ENCODE measurements around the gene SFMBT2. TPM values are rescaled to one million over a fixed set of nuclear protein-coding genes. Genes with fewer than 3 reads are reported as not detected.
"Not testable (repeated sequence)": the region's sequence is repeated elsewhere in the genome, so short reads cannot be mapped to it uniquely, and the experiment has no call there.

Gene SFMBT2
- total and polyA plus RNA-seq, 2 of the 13 experiments (the other 11 are each of a cell fraction or from before 2014, with no cell fraction given): 0.01 to 0.02 TPM

- H2AFZ ChIP-seq (ENCODE audit: low read length); H3K4me3 ChIP-seq (replicated peaks in 1 of 3; ENCODE audit: insufficient read depth in 1 of 3, low read depth in 2 of 3, low read length in 3 of 3); DNase-seq (ENCODE audit: low spot score); H3K79me2 ChIP-seq (ENCODE audit: insufficient read depth, low read length); BruUV-seq (replicated peaks); intact Hi-C loops (cut with micrococcal nuclease; ENCODE audit: unreplicated experiment); H3K4me1 ChIP-seq (ENCODE audit: insufficient read depth, low read length); in situ Hi-C loops (cut with HindIII; ENCODE audit: extremely low pct_ligation_motif_present, low pct_unique_long_range_greater_than_20kb); H4K20me1 ChIP-seq (ENCODE audit: insufficient read depth, low read length); H3K4me2 ChIP-seq (ENCODE audit: low read depth, low read length); H3K36me3 ChIP-seq (replicated peaks in 1 of 2; ENCODE audit: control insufficient read depth in 1 of 2, insufficient read depth in 2 of 2, low read length in 2 of 2); FAIRE-seq; H3K27ac ChIP-seq (ENCODE audit: extremely low read length, insufficient read depth, low read length); ATAC-seq; H3K9ac ChIP-seq (ENCODE audit: insufficient read depth, low read depth, low read length); POLR2A ChIA-PET; CTCF ChIA-PET (ENCODE audit: low intra/inter-chr PET ratio, low total read pairs); H3K9me3 ChIP-seq (ENCODE audit: low read length): not testable (repeated sequence)
- peaks cover 0 to 11% of the 10 kb centered on the region in 2 experiments; a peak in 1 of 5 replicates for H3K27me3 ChIP-seq (ENCODE audit: control insufficient read depth in 1 of 2, insufficient read depth in 2 of 2, low read length in 2 of 2)
- 21% methylated on average over 7 of the region's 7 CpGs for WGBS (ENCODE audit: low lambda C conversion rate)
Observed at GRCh38 chr10:7299601-7300325, 111.1 kb downstream of the SFMBT2 start.

- ChIA-PET POLR2A (no interaction called here), CTCF (ENCODE audit: low intra/inter-chr PET ratio, low total read pairs) (no interaction called here)
- Histone ChIP-seq H2AFZ (ENCODE audit: low read length) (no peak overlapping the region), H3K9ac (ENCODE audit: insufficient read depth, low read depth, low read length) (no peak overlapping the region), H3K9me3 (ENCODE audit: low read length) (no peaks in the 10 kb centered on the region), H3K4me1 (ENCODE audit: insufficient read depth, low read length) (no peaks in the 10 kb centered on the region), H3K27ac (ENCODE audit: extremely low read length, insufficient read depth, low read length) (no peak overlapping the region), H3K27me3 (ENCODE audit: control insufficient read depth in 1 of 2, insufficient read depth in 2 of 2, low read length in 2 of 2) (peaks cover 0 to 11% of the 10 kb centered on the region in 2 experiments; a peak in 1 of 5 replicates), H3K79me2 (ENCODE audit: insufficient read depth, low read length) (no peaks in the 10 kb centered on the region), H4K20me1 (ENCODE audit: insufficient read depth, low read length) (no peaks in the 10 kb centered on the region), H3K4me3 (replicated peaks in 1 of 3; ENCODE audit: insufficient read depth in 1 of 3, low read depth in 2 of 3, low read length in 3 of 3) (no peak overlapping the region), H3K36me3 (replicated peaks in 1 of 2; ENCODE audit: control insufficient read depth in 1 of 2, insufficient read depth in 2 of 2, low read length in 2 of 2) (no peaks in the 10 kb centered on the region), H3K4me2 (ENCODE audit: low read depth, low read length) (no peak overlapping the region)
- BruUV-seq (replicated peaks): no TSS peak
- intact Hi-C loops (cut with micrococcal nuclease; ENCODE audit: unreplicated experiment): no loop called here
- ATAC-seq (no peak), FAIRE-seq (no peak), DNase-seq (ENCODE audit: low spot score) (no peak)
- 46% methylated on average over 6 of the region's 7 CpGs for WGBS (ENCODE audit: low lambda C conversion rate)
- in situ Hi-C loops (cut with HindIII; ENCODE audit: extremely low pct_ligation_motif_present, low pct_unique_long_range_greater_than_20kb): no loop called here
- TF ChIP-seq PRDM15 (CRISPR knock-in tag; IDR thresholded peaks at IDR 0.05) (no peak), SP140L (CRISPR knock-in tag; IDR thresholded peaks at IDR 0.05; ENCODE audit: borderline replicate concordance) (no peak), HNF4G (IDR thresholded peaks at IDR 0.05; ENCODE audit: borderline replicate concordance, low read depth, low read length) (no peak), HNF4G (CRISPR knock-in tag; IDR thresholded peaks at IDR 0.05; ENCODE audit: borderline replicate concordance, low read depth) (no peak), ZFP36L2 (CRISPR knock-in tag; IDR thresholded peaks at IDR 0.05) (no peak), HDAC2 (CRISPR knock-in tag; IDR thresholded peaks at IDR 0.05) (no peak), POGZ (CRISPR knock-in tag; IDR thresholded peaks at IDR 0.05) (no peak), PLSCR1 (CRISPR knock-in tag; IDR thresholded peaks at IDR 0.05; ENCODE audit: borderline replicate concordance) (no peak), BHLHE40 (IDR thresholded peaks at IDR 0.05; ENCODE audit: low read length) (no peak), NFKB2 (CRISPR knock-in tag; IDR thresholded peaks at IDR 0.05; ENCODE audit: borderline replicate concordance) (no peak), HMG20B (CRISPR knock-in tag; conservative IDR thresholded peaks at IDR 0.05) (no peak), ZNF234 (CRISPR knock-in tag; conservative IDR thresholded peaks at IDR 0.05) (no peak), ZNF775 (CRISPR knock-in tag; IDR thresholded peaks at IDR 0.05; ENCODE audit: borderline replicate concordance) (no peak), MTF1 (CRISPR knock-in tag; IDR thresholded peaks at IDR 0.05) (no peak)
Observed at GRCh38 chr10:7298495-7298894, 112.3 kb downstream of the SFMBT2 start.

All from HepG2 (cell line).